Subcutaneous adipose tissue (tissue), 4 donors: ENCODE data around the gene MAST4. TPM values are rescaled to one million over a fixed set of nuclear protein-coding genes. Genes with fewer than 3 reads are reported as not detected.

Experiments
- total RNA-seq, 4 donors: library from RNA; depleted of rRNA; stranded (reverse); fragments of >200 nt; gene quantifications; one replicate each; pipeline ENCODE4 v1.1.0, GENCODE V29; 2016
- TF ChIP-seq, protein P1 (sequence below): fragments of 450-650 bp; IDR thresholded peaks from one replicate; pipeline ENCODE4 v1.5.1; 2016; ENCODE audit warnings: low read depth, mild to moderate bottlenecking, control low read depth, antibody characterized with exemption, moderate library complexity

The MAST4 gene
- total RNA-seq, 4 donors from 2014 or later: 35.2 to 60.7 (median 52.9) TPM

DNA sequence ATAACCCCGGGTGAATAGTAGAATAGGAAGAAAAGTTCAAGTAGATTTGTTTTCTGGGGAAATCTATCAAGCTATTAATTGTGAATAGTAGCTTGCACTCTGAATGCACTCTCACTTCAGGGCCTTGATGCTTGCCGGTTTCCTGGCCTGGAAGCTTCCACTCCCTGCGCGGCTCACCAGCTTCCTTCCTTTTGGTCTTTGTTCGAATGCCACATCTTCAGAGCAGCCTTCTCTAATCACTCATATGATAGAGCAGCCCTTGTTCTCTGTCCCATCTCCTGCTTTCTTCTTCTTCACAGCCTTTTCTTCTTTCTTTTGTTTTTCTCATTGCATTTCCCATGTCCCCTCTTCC is 146.7 kb downstream of the MAST4 start:
- TF ChIP-seq, protein P1, sequence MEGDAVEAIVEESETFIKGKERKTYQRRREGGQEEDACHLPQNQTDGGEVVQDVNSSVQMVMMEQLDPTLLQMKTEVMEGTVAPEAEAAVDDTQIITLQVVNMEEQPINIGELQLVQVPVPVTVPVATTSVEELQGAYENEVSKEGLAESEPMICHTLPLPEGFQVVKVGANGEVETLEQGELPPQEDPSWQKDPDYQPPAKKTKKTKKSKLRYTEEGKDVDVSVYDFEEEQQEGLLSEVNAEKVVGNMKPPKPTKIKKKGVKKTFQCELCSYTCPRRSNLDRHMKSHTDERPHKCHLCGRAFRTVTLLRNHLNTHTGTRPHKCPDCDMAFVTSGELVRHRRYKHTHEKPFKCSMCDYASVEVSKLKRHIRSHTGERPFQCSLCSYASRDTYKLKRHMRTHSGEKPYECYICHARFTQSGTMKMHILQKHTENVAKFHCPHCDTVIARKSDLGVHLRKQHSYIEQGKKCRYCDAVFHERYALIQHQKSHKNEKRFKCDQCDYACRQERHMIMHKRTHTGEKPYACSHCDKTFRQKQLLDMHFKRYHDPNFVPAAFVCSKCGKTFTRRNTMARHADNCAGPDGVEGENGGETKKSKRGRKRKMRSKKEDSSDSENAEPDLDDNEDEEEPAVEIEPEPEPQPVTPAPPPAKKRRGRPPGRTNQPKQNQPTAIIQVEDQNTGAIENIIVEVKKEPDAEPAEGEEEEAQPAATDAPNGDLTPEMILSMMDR: no peak

DNA sequence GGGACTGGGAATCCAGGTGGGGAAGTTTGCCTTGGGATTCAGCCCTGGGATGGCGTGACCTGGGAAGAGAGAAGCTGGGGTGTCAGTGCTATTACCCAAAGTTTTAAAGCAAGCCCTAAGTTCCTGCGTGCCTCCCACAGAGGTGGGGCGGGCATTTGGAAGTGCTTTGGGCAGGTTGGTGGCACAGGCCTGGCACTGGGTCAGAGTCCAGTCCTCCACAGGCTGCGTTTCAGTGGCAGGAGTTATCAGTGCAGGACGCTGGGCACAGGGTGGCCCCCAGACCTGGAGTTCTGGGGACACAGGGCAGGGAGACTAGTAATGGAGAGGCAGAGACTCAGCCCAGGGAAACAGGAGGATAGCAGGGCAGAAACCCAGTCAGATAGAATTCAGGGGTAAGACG is 147.2 kb downstream of the MAST4 start:
- TF ChIP-seq, protein P1: no peak

- TF ChIP-seq, protein P1: no peak
Observed at GRCh38 chr5:66744040-66744439, 147.8 kb downstream of the MAST4 start.

DNA sequence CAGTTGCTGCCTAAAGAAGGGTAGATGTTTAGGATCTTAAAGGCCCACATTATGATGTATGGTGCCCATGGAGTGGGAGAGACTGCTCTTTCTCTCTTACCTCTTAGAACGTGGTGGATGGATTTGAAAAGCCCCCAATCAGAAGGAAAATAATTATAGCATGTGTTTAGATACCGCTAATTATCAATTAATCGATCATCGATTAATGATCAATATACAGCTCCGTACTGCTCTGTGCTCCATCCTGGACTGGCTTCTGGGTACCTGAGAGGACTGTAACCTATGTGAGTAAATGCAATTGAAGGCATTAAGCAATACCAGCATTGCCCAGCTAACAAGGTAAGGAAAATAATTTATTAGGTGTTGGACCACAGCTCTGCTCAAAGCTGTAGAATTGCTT is 149.1 kb downstream of the MAST4 start:
- TF ChIP-seq, protein P1: no peak

DNA sequence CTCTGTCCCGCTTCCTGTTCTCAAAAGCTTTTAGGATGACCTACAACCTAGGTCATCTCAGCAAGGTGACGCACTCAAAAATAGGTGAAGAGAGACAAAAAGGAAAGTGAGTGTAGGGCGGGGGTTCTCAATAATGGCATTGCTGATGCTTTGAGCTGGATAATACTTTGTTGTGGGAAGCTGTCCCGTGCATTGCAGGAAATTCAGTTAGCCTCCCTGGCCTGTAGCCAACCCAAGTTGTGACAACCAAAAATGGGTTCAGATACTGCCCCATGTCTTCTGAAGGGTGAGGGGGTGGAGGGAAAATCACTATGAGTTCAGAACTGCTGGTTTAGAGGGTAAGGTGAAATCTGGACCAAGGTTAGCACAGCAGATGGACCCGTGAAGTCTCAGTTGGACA is 151.4 kb downstream of the MAST4 start:
- TF ChIP-seq, protein P1: no peak

GRCh38 chr5:66757219-66757833 is 161.1 kb downstream of the MAST4 start:
- TF ChIP-seq, protein P1: no peak

GRCh38 chr5:66757834-66758371 is 161.7 kb downstream of the MAST4 start:
- TF ChIP-seq, protein P1: no peak
